Epidermal melanocyte (primary cell): ENCODE measurements around the gene FGF10.

Experiments
- DNase-seq: peaks from one replicate; pipeline ENCODE4 v3.0.0; 2011; ENCODE audit warnings: low spot score; ENCODE audit not compliant: insufficient read length

Gene FGF10

GRCh38 chr5:44389090-44389822 lies at the start of gene FGF10:
FGF10 (minus strand) TSS chr5:44389420; CDS start chr5:44388682, 738 bp downstream.
- DNase-seq = no peak

- no peak for DNase-seq
Observed at GRCh38 chr5:44426944-44427343, 37.7 kb upstream of the FGF10 start.

GRCh38 chr5:44412286-44412685 lies 23.1 kb upstream of the FGF10 start:
- DNase-seq = no peak

- no peak for DNase-seq
Observed at GRCh38 chr5:44402084-44402483, 12.9 kb upstream of the FGF10 start.

GRCh38 chr5:44401611-44402010 lies 12.4 kb upstream of the FGF10 start:
- DNase-seq = no peak

GRCh38 chr5:44398382-44398781 lies 9.2 kb upstream of the FGF10 start:
- DNase-seq = no peak

GRCh38 chr5:44396312-44396711 lies 7.1 kb upstream of the FGF10 start:
- no peak for DNase-seq

- DNase-seq = no peak
Observed at GRCh38 chr5:44390351-44390750, 1.1 kb upstream of the FGF10 start.

- DNase-seq = no peak
Observed at GRCh38 chr5:44389823-44390143, 563 bp upstream of the FGF10 start.

- DNase-seq = no peak
Observed at GRCh38 chr5:44388321-44389089, 715 bp downstream of the FGF10 start.

- DNase-seq = no peak
Observed at GRCh38 chr5:44387921-44388320, 1.3 kb downstream of the FGF10 start.

- DNase-seq = no peak
Observed at GRCh38 chr5:44387406-44387805, 1.8 kb downstream of the FGF10 start.

- DNase-seq = no peak
Observed at GRCh38 chr5:44385291-44385900, 3.8 kb downstream of the FGF10 start.

- no peak for DNase-seq
Observed at GRCh38 chr5:44384816-44385215, 4.4 kb downstream of the FGF10 start.

GRCh38 chr5:44382894-44383293 lies 6.3 kb downstream of the FGF10 start:
- DNase-seq = no peak

GRCh38 chr5:44377057-44377456 lies 12.2 kb downstream of the FGF10 start:
- DNase-seq = no peak

- DNase-seq = no peak
Observed at GRCh38 chr5:44372028-44372427, 17.2 kb downstream of the FGF10 start.

- DNase-seq = no peak
Observed at GRCh38 chr5:44367203-44367602, 22.0 kb downstream of the FGF10 start.

- DNase-seq = no peak
Observed at GRCh38 chr5:44365345-44365744, 23.9 kb downstream of the FGF10 start.

- no peak for DNase-seq
Observed at GRCh38 chr5:44364097-44364496, 25.1 kb downstream of the FGF10 start.

GRCh38 chr5:44361342-44362001 lies 27.7 kb downstream of the FGF10 start:
- no peak for DNase-seq

GRCh38 chr5:44360919-44361318 lies 28.3 kb downstream of the FGF10 start:
- no peak for DNase-seq
